ENCODE results near the gene TNIP2. TPM values are rescaled to one million over a fixed set of nuclear protein-coding genes. Genes with fewer than 3 reads are reported as not detected.

TNIP2 gene
- total RNA-seq, 4 donors from 2014 or later = 40.1 to 58.2 (median 45.5) TPM

- intact Hi-C loops (cut with DNase I) = no loop called here
- 40 to 47% methylated on average over 11 to 15 of the region's 29 CpGs for WGBS, 2 donors
- no peaks in the 10 kb centered on the region for H3K36me3 ChIP-seq
- no peaks in the 10 kb centered on the region for H3K27me3 ChIP-seq
- H3K27ac ChIP-seq = peak overlapping the region; percentile 76 to 89 (median 86)
- H3K4me1 ChIP-seq = peaks cover 84 to 100% (median 97%) of the 10 kb centered on the region in 3 donors
- TF ChIP-seq POLR2A (IDR thresholded peaks at IDR 0.05) (peak in 1 of 4 donors; percentile 31), CTCF (IDR thresholded peaks at IDR 0.05) (no peak)
- no peak for DNase-seq
- no peaks in the 10 kb centered on the region for H3K9me3 ChIP-seq
- H3K4me3 ChIP-seq = peak overlapping the region in 3 of 4 donors; percentile 24 to 52 (median 25)
Measured at GRCh38 chr4:2798399-2799223, 42.5 kb upstream of the TNIP2 start.

- intact Hi-C loops (cut with DNase I) = no loop called here
- DNase-seq = no peak
Measured at GRCh38 chr4:2797545-2798305, 41.6 kb upstream of the TNIP2 start.

GRCh38 chr4:2796849-2797544, 40.9 kb upstream of the TNIP2 start:
- Histone ChIP-seq H3K4me3 (no peak overlapping the region), H3K4me1 (peaks cover 88 to 100% (median 94%) of the 10 kb centered on the region in 3 donors), H3K36me3 (no peaks in the 10 kb centered on the region), H3K9me3 (no peaks in the 10 kb centered on the region), H3K27me3 (no peaks in the 10 kb centered on the region), H3K27ac (peak overlapping the region; percentile 76 to 89 (median 86))
- intact Hi-C loops (cut with DNase I) = no loop called here
- no peak for DNase-seq
- 63% methylated on average over 4 of the region's 13 CpGs; no CpG with 5 or more reads in 1 of the 2 donors for WGBS, 2 donors
- TF ChIP-seq POLR2A (IDR thresholded peaks at IDR 0.05) (no peak), CTCF (IDR thresholded peaks at IDR 0.05) (no peak)

More at GRCh38 chr4:2797545-2798305, 41.6 kb upstream of the TNIP2 start:
- WGBS, 2 donors = 67 to 85% methylated on average over 4 to 11 of the region's 23 CpGs
- H3K9me3 ChIP-seq = no peaks in the 10 kb centered on the region
- H3K36me3 ChIP-seq = no peaks in the 10 kb centered on the region
- H3K27ac ChIP-seq = peak overlapping the region; percentile 76 to 89 (median 86)
- H3K27me3 ChIP-seq = no peaks in the 10 kb centered on the region
- H3K4me3 ChIP-seq = peak overlapping the region in 1 of 4 donors; percentile 52
- no peak for TF ChIP-seq CTCF (IDR thresholded peaks at IDR 0.05)
- no peak for TF ChIP-seq POLR2A (IDR thresholded peaks at IDR 0.05)
- H3K4me1 ChIP-seq = peaks cover 88 to 100% (median 88%) of the 10 kb centered on the region in 3 donors

- Histone ChIP-seq H3K4me3 (peak overlapping the region in 2 of 4 donors; percentile 1 to 82), H3K27ac (peak overlapping the region; percentile 76 to 89 (median 86)), H3K36me3 (no peaks in the 10 kb centered on the region), H3K27me3 (no peaks in the 10 kb centered on the region), H3K9me3 (no peaks in the 10 kb centered on the region), H3K4me1 (peaks cover 83 to 100% (median 85%) of the 10 kb centered on the region in 3 donors)
- DNase-seq = no peak
- TF ChIP-seq POLR2A (IDR thresholded peaks at IDR 0.05) = peak in 2 of 4 donors; percentile 24 to 28
- peak in 1 of 6 experiments; percentile 18 for TF ChIP-seq CTCF (IDR thresholded peaks at IDR 0.05)
- intact Hi-C loops (cut with DNase I) = no loop called here
- 35 to 36% methylated on average over 11 of the region's 27 CpGs for WGBS, 2 donors
Measured at GRCh38 chr4:2795893-2796848, 40.0 kb upstream of the TNIP2 start.
